ENCODE data around the gene NEIL3. TPM values are rescaled to one million over a fixed set of nuclear protein-coding genes. Genes with fewer than 3 reads are reported as not detected.

NEIL3 gene
- total and polyA plus RNA-seq, 9 of the 15 experiments (the other 6 are each of a cell fraction or from before 2014, with no cell fraction given), result 2.7 to 23.3 (median 12.9) TPM

DNA sequence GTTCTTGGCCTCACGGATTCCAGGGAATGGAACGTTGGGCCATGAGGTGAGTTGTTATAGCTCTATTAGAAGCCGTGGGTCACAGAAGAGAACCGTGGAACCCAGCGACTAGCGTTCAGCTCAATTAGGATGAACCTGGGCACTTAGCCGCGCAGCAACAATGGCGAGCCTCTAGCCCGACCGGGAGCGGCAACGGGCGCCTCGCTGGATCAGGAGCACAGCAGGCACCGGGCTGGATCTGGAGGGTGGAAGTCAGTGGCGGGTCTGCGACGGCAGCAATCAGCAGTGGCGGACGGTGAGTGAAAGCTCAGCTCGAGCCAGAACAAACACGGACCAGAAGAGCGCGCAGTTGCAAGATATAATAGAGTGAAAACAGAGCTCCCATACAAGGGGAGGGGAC, 98.3 kb downstream of the NEIL3 start (continued):
- TF ChIP-seq, protein P1, sequence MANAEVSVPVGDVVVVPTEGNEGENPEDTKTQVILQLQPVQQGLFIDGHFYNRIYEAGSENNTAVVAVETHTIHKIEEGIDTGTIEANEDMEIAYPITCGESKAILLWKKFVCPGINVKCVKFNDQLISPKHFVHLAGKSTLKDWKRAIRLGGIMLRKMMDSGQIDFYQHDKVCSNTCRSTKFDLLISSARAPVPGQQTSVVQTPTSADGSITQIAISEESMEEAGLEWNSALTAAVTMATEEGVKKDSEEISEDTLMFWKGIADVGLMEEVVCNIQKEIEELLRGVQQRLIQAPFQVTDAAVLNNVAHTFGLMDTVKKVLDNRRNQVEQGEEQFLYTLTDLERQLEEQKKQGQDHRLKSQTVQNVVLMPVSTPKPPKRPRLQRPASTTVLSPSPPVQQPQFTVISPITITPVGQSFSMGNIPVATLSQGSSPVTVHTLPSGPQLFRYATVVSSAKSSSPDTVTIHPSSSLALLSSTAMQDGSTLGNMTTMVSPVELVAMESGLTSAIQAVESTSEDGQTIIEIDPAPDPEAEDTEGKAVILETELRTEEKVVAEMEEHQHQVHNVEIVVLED (CRISPR knock-in tag; IDR thresholded peaks at IDR 0.05), result no peak
- TF ChIP-seq PTTG1 (tag; IDR thresholded peaks at IDR 0.05; ENCODE audit: low read depth) (no peak), MCM2 (IDR thresholded peaks at IDR 0.05; ENCODE audit: low read depth) (no peak), CAMTA2 (CRISPR knock-in tag; conservative IDR thresholded peaks at IDR 0.05) (no peak)

DNA sequence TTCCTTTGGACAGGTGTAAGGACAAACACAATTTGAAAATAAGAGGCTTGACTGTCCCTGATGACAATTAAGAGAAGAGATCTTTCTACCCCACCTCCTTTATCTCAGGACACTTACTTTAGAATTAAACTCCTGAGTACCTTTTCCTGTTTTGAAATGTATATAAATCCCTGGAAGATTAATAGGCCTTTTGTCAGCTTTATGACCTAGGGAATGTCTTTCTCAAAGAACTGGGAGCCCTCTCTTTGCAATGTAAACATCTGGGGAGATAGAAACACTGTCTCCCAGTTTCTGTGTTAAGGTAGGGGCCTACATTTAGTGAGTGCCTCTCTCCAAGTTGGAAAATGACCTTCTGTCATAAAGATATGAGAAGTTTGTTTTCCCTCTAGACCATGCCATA, 100.9 kb downstream of the NEIL3 start:
- POLR2A ChIA-PET, result no interaction called here
- CTCF ChIA-PET (ENCODE audit: low intra/inter-chr PET ratio), result no interaction called here
- in situ Hi-C loops (cut with MboI), result no loop called here

More for the DNA sequence above, 100.9 kb downstream of the NEIL3 start:
- BruUV-seq (replicated peaks), result no TSS peak
- Histone ChIP-seq H3K4me3 (no peak overlapping the region), H3K36me3 (ENCODE audit: control insufficient read depth, insufficient read depth, low read length) (no peaks in the 10 kb centered on the region), H2AFZ (ENCODE audit: low read depth, low read length) (no peak overlapping the region), H3K9ac (ENCODE audit: insufficient read depth in 1 of 2, low read depth in 2 of 2, low read length in 2 of 2) (no peak overlapping the region), H3K9me3 (replicated peaks; ENCODE audit: control insufficient read depth, insufficient read depth, low read depth, low read length) (no peaks in the 10 kb centered on the region), H3K79me2 (ENCODE audit: control insufficient read depth, insufficient read depth, low read length) (no peaks in the 10 kb centered on the region), H3K27ac (ENCODE audit: extremely low read depth, low read depth, low read length) (no peak overlapping the region), H3K4me2 (ENCODE audit: insufficient read depth, low read length) (no peak overlapping the region), H4K20me1 (replicated peaks; ENCODE audit: control insufficient read depth, insufficient read depth, low read length) (no peaks in the 10 kb centered on the region), H3K27me3 (ENCODE audit: control insufficient read depth in 2 of 2, insufficient read depth in 2 of 2, low read length in 2 of 2) (peaks cover 4 to 20% of the 10 kb centered on the region in 2 experiments; a peak in 4 of 5 replicates), H3K4me1 (replicated peaks in 1 of 2; ENCODE audit: control insufficient read depth in 2 of 2, insufficient read depth in 2 of 2, low read length in 2 of 2) (peaks cover 0 to 3% of the 10 kb centered on the region in 2 experiments; a peak in 1 of 5 replicates), H3K9me1 (ENCODE audit: control insufficient read depth, insufficient read depth, low read length) (no peaks in the 10 kb centered on the region)
- intact Hi-C loops (cut with micrococcal nuclease), result no loop called here
- DNase-seq (ENCODE audit: extremely low read depth in 1 of 4, low spot score in 3 of 4) (no peak), ATAC-seq (no peak), FAIRE-seq (no peak)
- TF ChIP-seq PHTF2 (CRISPR knock-in tag; IDR thresholded peaks at IDR 0.05) (no peak), ZNF444 (CRISPR knock-in tag; IDR thresholded peaks at IDR 0.05) (no peak), MIER1 (IDR thresholded peaks at IDR 0.05; ENCODE audit: low read depth) (no peak), ZNF583 (CRISPR knock-in tag; IDR thresholded peaks at IDR 0.05) (no peak), CCNT2 (IDR thresholded peaks at IDR 0.05; ENCODE audit: borderline replicate concordance, extremely low read depth, insufficient read length, low read depth, low read length) (no peak), ZNF785 (CRISPR knock-in tag; IDR thresholded peaks at IDR 0.05) (no peak)
- TF ChIP-seq, protein P2, sequence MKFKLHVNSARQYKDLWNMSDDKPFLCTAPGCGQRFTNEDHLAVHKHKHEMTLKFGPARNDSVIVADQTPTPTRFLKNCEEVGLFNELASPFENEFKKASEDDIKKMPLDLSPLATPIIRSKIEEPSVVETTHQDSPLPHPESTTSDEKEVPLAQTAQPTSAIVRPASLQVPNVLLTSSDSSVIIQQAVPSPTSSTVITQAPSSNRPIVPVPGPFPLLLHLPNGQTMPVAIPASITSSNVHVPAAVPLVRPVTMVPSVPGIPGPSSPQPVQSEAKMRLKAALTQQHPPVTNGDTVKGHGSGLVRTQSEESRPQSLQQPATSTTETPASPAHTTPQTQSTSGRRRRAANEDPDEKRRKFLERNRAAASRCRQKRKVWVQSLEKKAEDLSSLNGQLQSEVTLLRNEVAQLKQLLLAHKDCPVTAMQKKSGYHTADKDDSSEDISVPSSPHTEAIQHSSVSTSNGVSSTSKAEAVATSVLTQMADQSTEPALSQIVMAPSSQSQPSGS (CRISPR knock-in tag; IDR thresholded peaks at IDR 0.05), result no peak
- TF ChIP-seq, protein P3, sequence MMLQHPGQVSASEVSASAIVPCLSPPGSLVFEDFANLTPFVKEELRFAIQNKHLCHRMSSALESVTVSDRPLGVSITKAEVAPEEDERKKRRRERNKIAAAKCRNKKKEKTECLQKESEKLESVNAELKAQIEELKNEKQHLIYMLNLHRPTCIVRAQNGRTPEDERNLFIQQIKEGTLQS (IDR thresholded peaks at IDR 0.05), result no peak
- TF ChIP-seq, protein P3 (CRISPR knock-in tag; conservative IDR thresholded peaks at IDR 0.05), result no peak
- TF ChIP-seq, protein P4, sequence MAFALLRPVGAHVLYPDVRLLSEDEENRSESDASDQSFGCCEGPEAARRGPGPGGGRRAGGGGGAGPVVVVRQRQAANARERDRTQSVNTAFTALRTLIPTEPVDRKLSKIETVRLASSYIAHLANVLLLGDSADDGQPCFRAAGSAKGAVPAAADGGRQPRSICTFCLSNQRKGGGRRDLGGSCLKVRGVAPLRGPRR (CRISPR knock-in tag; IDR thresholded peaks at IDR 0.05), result no peak
